K562 (cell line): ENCODE results near the gene SCRN2. TPM values are rescaled to one million over a fixed set of nuclear protein-coding genes. Genes with fewer than 3 reads are reported as not detected.

Experiments used
- ATF1 ChIP-seq, 2 experiments: fragments of 450-650 bp in 1 of 2; IDR thresholded peaks; 2 replicates each; pipeline ENCODE4 v1.6.1; 2016; ENCODE audit warnings: missing compliant biosample characterization in 1 of 2, missing genetic modification characterization in 1 of 2
- FOXO4 ChIP-seq: fragments of 450-650 bp; formaldehyde crosslinking; IDR thresholded peaks from 2 replicates; pipeline ENCODE4 v1.4.0; 2020; ENCODE audit warnings: mild to moderate bottlenecking, moderate library complexity
- GABPB2 ChIP-seq: fragments of 250-450 bp; sonication (Bioruptor Pico); conservative IDR thresholded peaks from 2 replicates; pipeline ENCODE4 v1.5.1; 2021; ENCODE audit warnings: mild to moderate bottlenecking
- HIVEP1 ChIP-seq: fragments of 250-450 bp; sonication (Bioruptor Pico); IDR thresholded peaks from 2 replicates; pipeline ENCODE4 v1.4.0; 2020; ENCODE audit warnings: mild to moderate bottlenecking
- MCM5 ChIP-seq: fragments of 450-650 bp; IDR thresholded peaks from 2 replicates; pipeline ENCODE4 v1.6.1; 2016; ENCODE audit warnings: low read depth
- MCM7 ChIP-seq, 2 experiments: fragments of 450-650 bp; IDR thresholded peaks; 2 replicates each; pipeline ENCODE4 v1.6.1; 2016 to 2018
- MYC ChIP-seq, 2 experiments: fragments of 250-450 bp in 1 of 2; sonication (Bioruptor Pico) in 1 of 2; IDR thresholded peaks; 2 replicates each; pipeline versions ENCODE4 v1.5.1 to v1.6.1; 2012 to 2021; ENCODE audit warnings: low read depth in 2 of 2, borderline replicate concordance in 1 of 2, improper control_type of control experiment in 1 of 2, low read length in 1 of 2, mild to moderate bottlenecking in 1 of 2, moderate library complexity in 1 of 2
- PCBP2 ChIP-seq: fragments of 200-400 bp; formaldehyde crosslinking; IDR thresholded peaks from 2 replicates; pipeline ENCODE4 v1.6.1; 2018; ENCODE audit warnings: low read length, low read depth, mild to moderate bottlenecking, moderate library complexity; ENCODE audit not compliant: poor library complexity, severe bottlenecking
- RBBP5 ChIP-seq: fragments of 200-600 bp; sonication (generic); IDR thresholded peaks from 2 replicates; pipeline ENCODE4 v1.6.1; 2012; ENCODE audit warnings: borderline replicate concordance, mild to moderate bottlenecking, low read length, control low read depth, inconsistent platforms; ENCODE audit not compliant: insufficient read depth, poor library complexity, severe bottlenecking
- SIRT6 ChIP-seq: IDR thresholded peaks from one replicate; pipeline ENCODE4 v1.6.1; 2012; ENCODE audit warnings: low read depth, mild to moderate bottlenecking, control low read depth, inconsistent platforms, low read length, moderate library complexity
- SMAD2 ChIP-seq: fragments of 150-350 bp; IDR thresholded peaks from 2 replicates; pipeline ENCODE4 v1.6.1; 2014; ENCODE audit warnings: low read depth, mild to moderate bottlenecking, low read length
- SRSF7 ChIP-seq: fragments of 200-400 bp; formaldehyde crosslinking; optimal IDR thresholded peaks from 2 replicates; pipeline ENCODE3; 2017; ENCODE audit warnings: mild to moderate bottlenecking, low read depth, low read length
- SRSF9 ChIP-seq: fragments of 200-400 bp; formaldehyde crosslinking; IDR thresholded peaks from 2 replicates; pipeline ENCODE4 v1.6.1; 2017; ENCODE audit warnings: low read depth, low read length, borderline replicate concordance
- STAG1 ChIP-seq: sonication (generic); formaldehyde crosslinking; IDR thresholded peaks from 2 replicates; pipeline ENCODE4 v1.5.0; 2020; ENCODE audit warnings: missing genetic modification reagents, borderline replicate concordance
- WHSC1 ChIP-seq: IDR thresholded peaks from one replicate; pipeline ENCODE4 v1.6.1; 2012; ENCODE audit warnings: low read length, control low read depth, inconsistent platforms
- ZBTB33 ChIP-seq: sonication (generic); formaldehyde crosslinking; IDR thresholded peaks from 2 replicates; pipeline ENCODE4 v1.8.1; 2023; ENCODE audit warnings: mild to moderate bottlenecking, missing genetic modification reagents
- ZKSCAN1 ChIP-seq: fragments of 150-350 bp; IDR thresholded peaks from 2 replicates; pipeline ENCODE4 v1.6.1; 2016; ENCODE audit warnings: low read depth, low read length
- ZNF311 ChIP-seq: fragments of 250-450 bp; sonication (Bioruptor Pico); IDR thresholded peaks from 2 replicates; pipeline ENCODE4 v1.4.0; 2020; ENCODE audit warnings: mild to moderate bottlenecking, moderate library complexity
- ZNF609 ChIP-seq: sonication (generic); formaldehyde crosslinking; IDR thresholded peaks from 2 replicates; pipeline ENCODE4 v1.8.1; 2023; ENCODE audit warnings: missing genetic modification reagents, mild to moderate bottlenecking, borderline replicate concordance
- polyA plus RNA-seq, 8 experiments: library from polyadenylated mRNA; depleted of rRNA in 4 of 8; stranded (reverse) in 5 of 8; unstranded in 3 of 8; fragments of >200 nt; fragmentation: Nextera tagmentation in 2 of 8; fragmentation: Illumina TruSeq in 1 of 8; extraction: Ambion mirVana in 2 of 8; extraction: Trizol in 1 of 8; gene quantifications; 2 replicates each; pipeline versions ENCODE4 v1.2.1 to v1.2.3, GENCODE V29; 2011 to 2014; ENCODE audit warnings: inconsistent platforms in 1 of 8, missing spikeins in 1 of 8
- total RNA-seq, 7 experiments: library from RNA; depleted of rRNA in 6 of 7; stranded (reverse); fragments of >200 nt in 6 of 7; fragmentation: Illumina TruSeq in 2 of 7; extraction: Trizol in 2 of 7; gene quantifications; 2 replicates each; pipeline versions ENCODE4 v1.2.1 to v1.2.3, GENCODE V29; 2011 to 2021; ENCODE audit warnings: low replicate concordance in 1 of 7

SCRN2 gene
- total and polyA plus RNA-seq, 9 of the 15 experiments (the other 6 are each of a cell fraction or from before 2014, with no cell fraction given), result 0.25 to 32.9 (median 13.6) TPM

GRCh38 chr17:47889734-47890529 lies 48.9 kb upstream of the SCRN2 start (continued):
- TF ChIP-seq ATF1 (CRISPR knock-in tag; IDR thresholded peaks at IDR 0.05) (no peak), ATF1 (tag; IDR thresholded peaks at IDR 0.05) (0 out of 2 replicates have a peak, but pooled peaks have one; percentile 18), SMAD2 (no peak), SRSF7 (no peak), ZNF609 (CRISPR knock-in tag) (no peak), PCBP2 (no peak), MCM7 (IDR thresholded peaks at IDR 0.05) (no peak), STAG1 (CRISPR knock-in tag) (peak; percentile 96), GABPB2 (CRISPR knock-in tag) (no peak), MCM5 (no peak), SIRT6 (no peak), FOXO4 (no peak), RBBP5 (no peak), HIVEP1 (CRISPR knock-in tag) (no peak), ZKSCAN1 (0 out of 2 replicates have a peak, but pooled peaks have one; percentile 24), ZBTB33 (CRISPR knock-in tag) (peak; percentile 49; the same call in 1 of the 2 replicates), SRSF9 (no peak), WHSC1 (no peak), MYC (IDR thresholded peaks at IDR 0.05; ENCODE audit: low read depth, low read length) (0 out of 2 replicates have a peak, but pooled peaks have one; percentile 20), MYC (CRISPR knock-in tag; IDR thresholded peaks at IDR 0.05; ENCODE audit: borderline replicate concordance, low read depth) (no peak), ZNF311 (CRISPR knock-in tag) (no peak)
